ENCODE measurements around the gene NIP7.

DNA sequence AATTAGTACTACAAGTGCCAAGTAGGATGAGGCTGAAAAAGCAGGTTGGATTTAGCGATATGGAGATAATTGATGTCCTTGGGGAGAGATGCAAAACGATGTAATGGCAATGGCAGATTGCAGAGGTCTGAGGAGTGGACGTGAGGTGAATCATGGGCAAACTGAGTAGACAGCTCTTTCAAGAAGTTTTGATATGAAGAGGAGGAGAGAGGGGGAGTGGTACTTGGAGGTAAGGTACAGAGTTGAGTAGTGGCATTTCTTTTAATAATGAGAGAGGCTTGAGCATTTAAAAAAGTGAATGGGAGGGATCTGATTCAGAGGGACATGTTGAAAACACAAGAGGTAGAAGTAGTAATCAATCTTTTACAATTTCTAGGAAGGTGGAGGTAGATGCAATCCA is 46.2 kb upstream of the NIP7 start:
- TF ChIP-seq, protein P1, sequence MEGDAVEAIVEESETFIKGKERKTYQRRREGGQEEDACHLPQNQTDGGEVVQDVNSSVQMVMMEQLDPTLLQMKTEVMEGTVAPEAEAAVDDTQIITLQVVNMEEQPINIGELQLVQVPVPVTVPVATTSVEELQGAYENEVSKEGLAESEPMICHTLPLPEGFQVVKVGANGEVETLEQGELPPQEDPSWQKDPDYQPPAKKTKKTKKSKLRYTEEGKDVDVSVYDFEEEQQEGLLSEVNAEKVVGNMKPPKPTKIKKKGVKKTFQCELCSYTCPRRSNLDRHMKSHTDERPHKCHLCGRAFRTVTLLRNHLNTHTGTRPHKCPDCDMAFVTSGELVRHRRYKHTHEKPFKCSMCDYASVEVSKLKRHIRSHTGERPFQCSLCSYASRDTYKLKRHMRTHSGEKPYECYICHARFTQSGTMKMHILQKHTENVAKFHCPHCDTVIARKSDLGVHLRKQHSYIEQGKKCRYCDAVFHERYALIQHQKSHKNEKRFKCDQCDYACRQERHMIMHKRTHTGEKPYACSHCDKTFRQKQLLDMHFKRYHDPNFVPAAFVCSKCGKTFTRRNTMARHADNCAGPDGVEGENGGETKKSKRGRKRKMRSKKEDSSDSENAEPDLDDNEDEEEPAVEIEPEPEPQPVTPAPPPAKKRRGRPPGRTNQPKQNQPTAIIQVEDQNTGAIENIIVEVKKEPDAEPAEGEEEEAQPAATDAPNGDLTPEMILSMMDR (conservative IDR thresholded peaks at IDR 0.05; ENCODE audit: low read depth, low read length), result no peak
- TF ChIP-seq EZH2 (IDR thresholded peaks at IDR 0.05; ENCODE audit: low read length, unreplicated experiment) (no peak), EZH2phosphoT487 (IDR thresholded peaks at IDR 0.05; ENCODE audit: borderline replicate concordance, low read length) (no peak)
